Endothelial cell of umbilical vein (primary cell): ENCODE measurements around the gene AQP12A. TPM values are rescaled to one million over a fixed set of nuclear protein-coding genes. Genes with fewer than 3 reads are reported as not detected.

Experiments
- BruUV-seq: library from RNA; stranded (reverse); fragments of 400-500 nt; replicated peaks from 2 replicates; lab custom pipeline; 2021; lab: Mats Ljungman, UMichigan
- CTCF ChIA-PET: fragments of 300-600, 350-600 bp; sonication (Branson Sonifier 250); formaldehyde crosslinking; loops from one replicate; lab custom pipeline; 2021; ENCODE audit warnings: antibody characterized with exemption, inconsistent platforms; lab: Charles Lee
- POLR2A ChIA-PET: fragments of 300-600, 350-600 bp; sonication (Branson Sonifier 250); formaldehyde crosslinking; loops from one replicate; lab custom pipeline; 2021; ENCODE audit warnings: antibody characterized with exemption, inconsistent platforms; lab: Charles Lee
- DNase-seq: peaks from one replicate; pipeline ENCODE4 v3.0.0-alpha.2; 2011; ENCODE audit warnings: low read depth, low spot score
- FAIRE-seq: peaks from 2 replicates; lab custom pipeline; 2011; peaks lifted over from hg19 to GRCh38; lab: Jason Lieb, UNC
- H2AFZ ChIP-seq: 2 replicates; pipeline ENCODE4 v1.6.0; 2012; ENCODE audit warnings: low read depth, low read length, control low read depth, inconsistent platforms
- H3K27ac ChIP-seq: 2 replicates; pipeline ENCODE4 v1.5.1; 2011; ENCODE audit warnings: low read depth, mild to moderate bottlenecking, control low read depth, low read length, moderate library complexity; ENCODE audit not compliant: insufficient read depth
- H3K27me3 ChIP-seq, 2 experiments: 2 replicates each; pipeline versions ENCODE4 v1.6.0 to v1.6.1; 2011; ENCODE audit warnings: low read length in 2 of 2, mixed read lengths in 1 of 2; ENCODE audit not compliant: control insufficient read depth in 2 of 2, insufficient read depth in 2 of 2
- H3K36me3 ChIP-seq, 2 experiments: 2 replicates in 1 of 2; 3 replicates in 1 of 2; pipeline ENCODE4 v1.5.1; 2011; ENCODE audit warnings: low read length in 2 of 2, mild to moderate bottlenecking in 1 of 2, moderate library complexity in 1 of 2; ENCODE audit not compliant: control insufficient read depth in 2 of 2, insufficient read depth in 2 of 2; ENCODE audit errors: extremely low read depth in 1 of 2
- H3K4me1 ChIP-seq: 3 replicates; pipeline ENCODE4 v1.5.1; 2011; ENCODE audit warnings: mild to moderate bottlenecking, low read length; ENCODE audit not compliant: control insufficient read depth, insufficient read depth; ENCODE audit errors: extremely low read depth
- H3K4me2 ChIP-seq: 2 replicates; pipeline ENCODE4 v1.6.1; 2011; ENCODE audit warnings: low read length, control low read depth, mixed read lengths; ENCODE audit not compliant: insufficient read depth
- H3K4me3 ChIP-seq, 3 experiments: fragments of 200-600 bp in 1 of 3; sonication (generic), shearing (Covaris generic) in 1 of 3; replicated peaks in 1 of 3; 2 replicates each; pipeline ENCODE4 v1.5.1; 2011 to 2016; ENCODE audit warnings: control low read depth in 3 of 3, low read length in 3 of 3, mild to moderate bottlenecking in 2 of 3, inconsistent platforms in 1 of 3, low read depth in 1 of 3, moderate library complexity in 1 of 3; ENCODE audit not compliant: insufficient read depth in 1 of 3
- H3K79me2 ChIP-seq: 2 replicates; pipeline ENCODE4 v1.6.0; 2012; ENCODE audit warnings: low read length, inconsistent platforms; ENCODE audit not compliant: control insufficient read depth, insufficient read depth
- H3K9ac ChIP-seq: replicated peaks from 2 replicates; pipeline ENCODE3; 2011; ENCODE audit warnings: low read length, control low read depth; ENCODE audit not compliant: insufficient read depth; ENCODE audit errors: extremely low read depth
- H3K9me1 ChIP-seq: replicated peaks from 3 replicates; pipeline ENCODE4 v1.6.0; 2011; ENCODE audit warnings: mild to moderate bottlenecking, low read length; ENCODE audit not compliant: control insufficient read depth, insufficient read depth; ENCODE audit errors: extremely low read depth
- H3K9me3 ChIP-seq: replicated peaks from 2 replicates; pipeline ENCODE4 v1.5.1; 2012; ENCODE audit warnings: low read length, inconsistent platforms; ENCODE audit not compliant: control insufficient read depth, insufficient read depth
- H4K20me1 ChIP-seq: replicated peaks from 2 replicates; pipeline ENCODE3; 2011; ENCODE audit warnings: mild to moderate bottlenecking, low read length; ENCODE audit not compliant: control insufficient read depth, insufficient read depth; ENCODE audit errors: extremely low read depth
- EZH2 ChIP-seq: IDR thresholded peaks from 2 replicates; pipeline ENCODE4 v1.6.1; 2012; ENCODE audit warnings: borderline replicate concordance, low read depth, mild to moderate bottlenecking, moderate library complexity, low read length, inconsistent platforms; ENCODE audit not compliant: severe bottlenecking
- FOS ChIP-seq: IDR thresholded peaks from 2 replicates; pipeline ENCODE4 v1.6.1; 2011; ENCODE audit warnings: mild to moderate bottlenecking, low read length, moderate library complexity, borderline replicate concordance; ENCODE audit not compliant: insufficient read depth
- GATA2 ChIP-seq: IDR thresholded peaks from 2 replicates; pipeline ENCODE4 v1.7.0; 2011; ENCODE audit warnings: low read depth, mild to moderate bottlenecking, moderate library complexity, mixed read lengths, low read length; ENCODE audit not compliant: insufficient read length, insufficient read depth
- JUN ChIP-seq: IDR thresholded peaks from 2 replicates; pipeline ENCODE4 v1.6.1; 2011; ENCODE audit warnings: borderline replicate concordance, low read depth; ENCODE audit not compliant: insufficient read length, insufficient read depth
- MYC ChIP-seq: IDR thresholded peaks from one replicate; pipeline ENCODE4 v1.6.1; 2011; ENCODE audit warnings: mild to moderate bottlenecking, low read depth, low read length
- POLR2A ChIP-seq: IDR thresholded peaks from 2 replicates; pipeline ENCODE4 v1.6.1; 2012; ENCODE audit warnings: low read depth, mild to moderate bottlenecking, control low read depth, low read length
- POLR2AphosphoS5 ChIP-seq: IDR thresholded peaks from 2 replicates; pipeline ENCODE4 v1.6.1; 2012; ENCODE audit warnings: low read depth, mild to moderate bottlenecking, control low read depth, low read length, moderate library complexity; ENCODE audit not compliant: insufficient read depth
- dilution Hi-C: fragments of 300-500 bp; cut with MboI; formaldehyde crosslinking; loops from one replicate; pipeline ENCODE4 v1.15.0; 2019; ENCODE audit warnings: low sequenced_read_pairs; ENCODE audit not compliant: extremely low pct_ligation_motif_present
- intact Hi-C: fragments of 100-400 bp; cut with micrococcal nuclease; formaldehyde crosslinking; loops from one replicate; pipeline ENCODE4 v1.10.0; 2022
- polyA plus RNA-seq, 4 experiments: library from polyadenylated mRNA; depleted of rRNA in 3 of 4; stranded (reverse) in 3 of 4; unstranded in 1 of 4; fragments of >200 nt; gene quantifications; 2 replicates each; pipeline versions ENCODE4 v1.2.1 to v1.2.3, GENCODE V29; 2011 to 2012; ENCODE audit warnings: missing spikeins in 1 of 4
- total RNA-seq: library from RNA; stranded (reverse); gene quantifications from 2 replicates; pipeline ENCODE4 v1.2.3, GENCODE V29; 2021
- TF ChIP-seq, protein P1 (sequence below), 2 donors: IDR thresholded peaks; 1 replicate in 1 of 2; 2 replicates in 1 of 2; pipeline ENCODE4 v1.5.1; 2011; ENCODE audit warnings: low read length in 2 of 2, mild to moderate bottlenecking in 2 of 2, moderate library complexity in 2 of 2, control low read depth in 1 of 2, inconsistent platforms in 1 of 2, low read depth in 1 of 2; ENCODE audit not compliant: insufficient read depth in 1 of 2; ENCODE audit errors: extremely low read depth in 1 of 2
- TF ChIP-seq, protein P2 (sequence below): IDR thresholded peaks from 2 replicates; pipeline ENCODE4 v1.6.1; 2011; ENCODE audit not compliant: insufficient read depth, insufficient read length

AQP12A gene
- total and polyA plus RNA-seq, 2 donors (not counting 3 experiments of a cell fraction or from before 2014, with no cell fraction given), result not detected

DNA sequence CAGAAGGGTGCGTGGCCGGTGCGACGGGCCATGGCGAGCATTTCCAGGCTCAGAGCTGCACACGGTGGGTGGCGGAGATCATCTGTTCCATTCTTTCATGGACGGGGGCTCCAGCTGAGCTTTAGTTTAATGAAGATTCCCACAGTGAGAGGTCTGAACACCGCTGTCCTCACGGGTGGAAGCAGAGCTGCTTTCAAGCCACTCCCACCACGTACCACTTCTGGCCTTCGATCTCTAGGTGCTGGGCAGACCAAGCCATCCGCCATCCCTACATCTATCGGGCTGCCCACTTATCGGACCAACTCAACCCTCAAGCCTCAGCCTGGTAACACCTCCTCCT lies 47.9 kb upstream of the AQP12A start:
- FAIRE-seq (no peak), DNase-seq (no peak)
- intact Hi-C loops (no loop called here), dilution Hi-C loops (no loop called here)
- ChIA-PET POLR2A (no interaction called here), CTCF (no interaction called here)
- TF ChIP-seq POLR2AphosphoS5, result no peak
- TF ChIP-seq, protein P1, sequence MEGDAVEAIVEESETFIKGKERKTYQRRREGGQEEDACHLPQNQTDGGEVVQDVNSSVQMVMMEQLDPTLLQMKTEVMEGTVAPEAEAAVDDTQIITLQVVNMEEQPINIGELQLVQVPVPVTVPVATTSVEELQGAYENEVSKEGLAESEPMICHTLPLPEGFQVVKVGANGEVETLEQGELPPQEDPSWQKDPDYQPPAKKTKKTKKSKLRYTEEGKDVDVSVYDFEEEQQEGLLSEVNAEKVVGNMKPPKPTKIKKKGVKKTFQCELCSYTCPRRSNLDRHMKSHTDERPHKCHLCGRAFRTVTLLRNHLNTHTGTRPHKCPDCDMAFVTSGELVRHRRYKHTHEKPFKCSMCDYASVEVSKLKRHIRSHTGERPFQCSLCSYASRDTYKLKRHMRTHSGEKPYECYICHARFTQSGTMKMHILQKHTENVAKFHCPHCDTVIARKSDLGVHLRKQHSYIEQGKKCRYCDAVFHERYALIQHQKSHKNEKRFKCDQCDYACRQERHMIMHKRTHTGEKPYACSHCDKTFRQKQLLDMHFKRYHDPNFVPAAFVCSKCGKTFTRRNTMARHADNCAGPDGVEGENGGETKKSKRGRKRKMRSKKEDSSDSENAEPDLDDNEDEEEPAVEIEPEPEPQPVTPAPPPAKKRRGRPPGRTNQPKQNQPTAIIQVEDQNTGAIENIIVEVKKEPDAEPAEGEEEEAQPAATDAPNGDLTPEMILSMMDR (IDR thresholded peaks at IDR 0.05; ENCODE audit: extremely low read depth in 1 of 2, insufficient read depth in 1 of 2, low read depth in 1 of 2, low read length in 2 of 2), result no peak
- TF ChIP-seq, protein P2, sequence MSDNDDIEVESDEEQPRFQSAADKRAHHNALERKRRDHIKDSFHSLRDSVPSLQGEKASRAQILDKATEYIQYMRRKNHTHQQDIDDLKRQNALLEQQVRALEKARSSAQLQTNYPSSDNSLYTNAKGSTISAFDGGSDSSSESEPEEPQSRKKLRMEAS, result no peak
- TF ChIP-seq FOS, result no peak
- no peak for TF ChIP-seq MYC
- Histone ChIP-seq H3K36me3 (no peaks in the 10 kb centered on the region), H3K4me2 (no peak overlapping the region), H2AFZ (no peak overlapping the region), H3K79me2 (no peaks in the 10 kb centered on the region), H3K4me1 (no peaks in the 10 kb centered on the region), H3K9me1 (no peaks in the 10 kb centered on the region), H3K27ac (no peak overlapping the region), H3K4me3 (no peak overlapping the region), H3K27me3 (peaks cover 0 to 2% of the 10 kb centered on the region in 2 experiments), H3K9ac (no peak overlapping the region), H3K9me3 (no peaks in the 10 kb centered on the region), H4K20me1 (no peaks in the 10 kb centered on the region)
- no TSS peak for BruUV-seq

DNA sequence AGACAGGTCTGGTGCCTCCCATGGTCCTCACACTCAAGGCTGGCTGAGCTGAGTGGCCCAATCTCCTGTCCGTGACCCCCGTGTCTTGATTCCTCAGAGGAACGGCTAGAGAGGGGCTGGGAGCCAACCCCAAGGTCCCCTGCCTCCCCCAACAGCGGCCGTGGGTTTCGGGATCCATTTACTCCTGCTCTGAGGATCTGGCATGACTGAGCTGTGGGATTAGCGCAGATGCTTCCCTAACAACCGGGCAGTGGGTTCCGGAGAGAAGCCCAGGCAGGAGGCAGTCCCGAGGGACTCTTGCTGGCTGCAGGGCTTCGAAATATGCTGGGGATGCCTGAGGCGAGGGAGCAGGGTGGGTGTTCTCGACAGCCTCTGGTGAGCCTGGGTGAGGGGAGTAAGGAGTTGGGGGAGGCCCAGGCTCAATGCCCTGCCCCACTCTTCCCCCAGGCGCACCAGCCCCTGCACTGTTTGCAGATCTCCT lies 47.5 kb upstream of the AQP12A start:
- H3K79me2 ChIP-seq, result no peaks in the 10 kb centered on the region
- no peaks in the 10 kb centered on the region for H3K9me3 ChIP-seq
- H3K27me3 ChIP-seq, result peaks cover 0 to 2% of the 10 kb centered on the region in 2 experiments
- DNase-seq, result no peak
- no peak overlapping the region for H3K4me3 ChIP-seq
- H3K4me1 ChIP-seq, result no peaks in the 10 kb centered on the region
- TF ChIP-seq EZH2 (no peak), POLR2AphosphoS5 (no peak), POLR2A (no peak), FOS (no peak), JUN (no peak), GATA2 (no peak)
- TF ChIP-seq, protein P1 (IDR thresholded peaks at IDR 0.05; ENCODE audit: extremely low read depth in 1 of 2, insufficient read depth in 1 of 2, low read depth in 1 of 2, low read length in 2 of 2), result no peak
- H3K27ac ChIP-seq, result no peak overlapping the region
- H3K36me3 ChIP-seq, result no peaks in the 10 kb centered on the region
- CTCF ChIA-PET, result no interaction called here
- intact Hi-C loops, result no loop called here
- H3K9me1 ChIP-seq, result no peaks in the 10 kb centered on the region
- H3K9ac ChIP-seq, result no peak overlapping the region
- no peaks in the 10 kb centered on the region for H4K20me1 ChIP-seq
- FAIRE-seq, result no peak
- POLR2A ChIA-PET, result no interaction called here
- dilution Hi-C loops, result no loop called here
- BruUV-seq, result no TSS peak
- no peak overlapping the region for H3K4me2 ChIP-seq
- H2AFZ ChIP-seq, result no peak overlapping the region
